GM19035 (cell line): Measurements from ENCODE around the gene TOX2.

ENCODE experiments used
- ATAC-seq: cut with Tn5 transposase; IDR thresholded peaks from one replicate; pipeline ENCODE4 v1.9.1; 2021; ENCODE audit not compliant: unreplicated experiment

The TOX2 gene

DNA sequence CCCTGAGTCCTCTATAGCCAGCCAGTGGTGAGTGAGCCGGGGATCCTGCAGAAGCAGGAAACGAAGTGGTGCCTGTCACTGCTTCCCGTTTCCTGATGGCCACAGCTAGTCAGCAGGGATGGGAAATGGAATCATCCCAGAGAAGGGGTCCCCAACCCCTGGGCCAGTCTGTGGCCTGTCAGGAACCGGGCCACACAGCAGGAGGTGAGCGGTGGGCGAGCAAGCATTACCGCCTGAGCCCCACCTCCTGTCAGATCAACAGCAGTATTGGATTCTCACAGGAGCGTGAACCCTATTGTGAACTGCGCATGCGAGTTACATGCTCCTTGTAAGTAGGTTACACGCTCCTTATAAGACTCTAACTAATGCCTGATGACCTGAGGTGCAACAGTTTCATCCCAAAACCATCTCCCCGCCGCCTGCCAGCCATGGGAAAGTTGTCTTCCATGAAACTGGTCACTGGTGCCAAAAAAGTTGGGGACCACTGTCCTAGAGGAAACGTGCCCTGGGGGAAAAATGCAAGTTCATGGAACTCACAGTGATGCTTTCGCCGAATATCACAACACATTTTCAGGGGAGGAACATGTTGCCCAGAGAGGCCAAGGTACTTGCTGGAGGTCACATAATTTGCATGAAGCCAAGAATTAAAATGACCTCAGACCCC, 158.5 kb downstream of the TOX2 start:
- no peak for ATAC-seq

DNA sequence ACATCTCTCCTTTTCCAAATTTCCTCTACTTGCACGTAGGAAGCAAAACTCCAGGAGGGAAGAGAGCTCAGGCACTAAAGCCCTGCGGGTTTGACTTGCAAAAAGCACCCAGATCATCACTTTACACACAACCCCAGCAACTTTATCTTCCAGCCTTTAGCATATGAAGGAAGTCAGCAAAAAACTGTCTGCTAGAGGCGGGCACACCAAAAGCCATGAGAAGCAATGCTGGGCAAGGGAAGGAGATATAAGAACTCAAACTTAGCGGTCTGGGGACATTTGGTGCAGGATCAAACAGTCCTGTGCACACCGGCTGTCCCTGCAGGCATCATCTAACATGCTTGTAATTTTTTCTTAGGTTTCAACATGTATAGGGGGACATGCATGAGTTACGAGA, 159.0 kb downstream of the TOX2 start:
- no peak for ATAC-seq

DNA sequence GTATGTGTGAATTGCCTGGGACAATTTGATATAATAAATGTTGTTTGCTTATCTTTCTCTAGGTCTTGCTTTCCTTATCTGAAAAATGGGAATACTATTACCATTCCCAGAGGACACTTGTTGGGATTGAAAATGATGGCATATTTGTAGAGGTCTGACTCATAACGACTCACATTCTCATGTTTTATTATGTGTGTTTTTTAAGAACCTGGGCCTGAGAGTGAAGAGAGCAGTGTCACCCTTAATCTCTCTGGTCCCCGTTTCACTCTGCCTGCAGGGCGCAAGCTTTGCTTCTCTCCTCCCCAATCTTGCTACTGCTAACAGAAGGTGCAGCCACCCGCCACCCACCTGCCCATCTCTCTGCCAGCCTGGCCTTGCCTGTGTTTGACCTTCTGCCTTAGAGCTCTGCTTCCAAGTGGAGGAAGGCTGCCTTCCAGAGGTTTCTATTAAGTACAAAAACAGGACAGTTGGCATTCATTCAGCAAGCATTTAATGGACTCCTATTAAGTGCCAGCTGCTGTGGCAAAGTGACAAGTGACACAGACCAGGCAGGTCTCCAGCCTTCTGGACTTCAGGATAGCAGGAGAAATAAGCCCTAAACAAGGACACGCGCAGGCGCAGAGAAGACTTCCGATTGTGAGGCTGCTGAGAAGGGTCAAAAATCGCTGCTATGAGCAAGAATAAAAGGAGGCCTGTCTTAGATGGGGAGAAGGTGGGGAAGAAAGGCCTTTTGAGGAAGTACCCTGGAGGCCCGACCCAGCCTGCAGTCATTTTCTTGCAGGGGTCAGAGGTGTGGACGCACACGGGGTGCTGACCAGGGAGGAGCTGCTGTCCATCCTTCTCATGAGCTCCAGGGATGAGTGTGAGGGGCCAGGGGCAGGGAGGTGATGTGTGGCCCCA, 159.8 kb downstream of the TOX2 start:
- no peak for ATAC-seq

DNA sequence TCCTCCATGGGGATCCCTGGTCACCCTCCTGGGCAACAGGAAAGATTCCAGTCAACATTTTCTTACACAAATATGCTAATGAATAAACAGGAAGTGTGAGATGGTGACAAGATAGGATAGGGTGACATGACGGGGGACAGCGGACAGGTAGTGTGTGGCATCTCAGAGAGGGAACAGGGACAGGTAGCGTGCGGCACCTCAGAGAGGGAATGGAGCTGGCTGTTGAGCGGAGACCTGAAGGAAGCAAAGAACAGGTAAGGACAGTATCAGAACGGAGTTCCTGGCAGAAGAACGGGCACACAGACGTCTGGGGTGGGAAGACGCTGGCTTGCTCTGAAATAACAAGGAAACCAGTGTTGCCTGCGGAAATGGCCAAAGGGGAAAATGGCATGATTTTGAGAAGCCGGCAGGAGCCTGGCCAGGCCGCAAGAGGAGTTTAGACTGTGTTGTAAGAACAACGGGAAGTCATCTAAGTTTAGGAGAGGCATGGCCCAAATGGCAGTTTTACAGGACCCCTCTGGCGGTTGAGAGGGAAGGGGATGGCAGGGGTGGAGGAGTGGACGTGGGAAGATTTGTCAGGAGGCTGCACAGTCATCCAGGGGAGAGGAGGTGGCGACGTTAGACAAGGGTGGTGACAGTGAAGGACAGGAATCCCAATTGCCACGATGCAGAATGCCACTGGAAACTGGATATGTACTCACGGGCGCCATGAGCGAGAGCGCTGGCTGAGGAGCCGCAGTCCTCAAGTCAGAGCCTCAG, 160.7 kb downstream of the TOX2 start:
- ATAC-seq: no peak

- no peak for ATAC-seq
Measured at GRCh38 chr20:44075950-44076232, 161.2 kb downstream of the TOX2 start.

DNA sequence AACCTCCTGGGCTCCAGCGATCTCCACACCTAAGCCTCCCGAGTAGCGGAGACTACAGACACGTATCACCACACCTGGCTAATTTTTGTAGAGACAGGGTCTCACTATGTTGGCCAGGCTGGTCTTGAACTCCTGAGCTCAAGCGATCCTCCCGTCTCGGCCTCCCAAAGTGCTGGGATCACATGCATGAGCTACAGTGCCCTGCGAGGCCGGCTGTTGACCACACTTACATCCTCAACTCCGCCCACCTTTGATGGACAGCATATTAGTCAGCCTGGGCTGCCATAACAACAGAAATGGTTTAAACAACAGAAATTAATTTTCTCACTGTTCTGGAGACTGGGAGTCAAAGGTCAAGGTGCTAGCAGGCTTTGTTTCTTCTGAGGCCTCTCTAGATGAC, 164.6 kb downstream of the TOX2 start:
- ATAC-seq: no peak

GRCh38 chr20:44080064-44080463, 165.4 kb downstream of the TOX2 start:
- ATAC-seq: no peak

GRCh38 chr20:44080646-44081267, 166.1 kb downstream of the TOX2 start:
- ATAC-seq: no peak

- no peak for ATAC-seq
Measured at GRCh38 chr20:44081476-44081875, 166.8 kb downstream of the TOX2 start.

GRCh38 chr20:44081888-44082287, 167.2 kb downstream of the TOX2 start:
- ATAC-seq: no peak

DNA sequence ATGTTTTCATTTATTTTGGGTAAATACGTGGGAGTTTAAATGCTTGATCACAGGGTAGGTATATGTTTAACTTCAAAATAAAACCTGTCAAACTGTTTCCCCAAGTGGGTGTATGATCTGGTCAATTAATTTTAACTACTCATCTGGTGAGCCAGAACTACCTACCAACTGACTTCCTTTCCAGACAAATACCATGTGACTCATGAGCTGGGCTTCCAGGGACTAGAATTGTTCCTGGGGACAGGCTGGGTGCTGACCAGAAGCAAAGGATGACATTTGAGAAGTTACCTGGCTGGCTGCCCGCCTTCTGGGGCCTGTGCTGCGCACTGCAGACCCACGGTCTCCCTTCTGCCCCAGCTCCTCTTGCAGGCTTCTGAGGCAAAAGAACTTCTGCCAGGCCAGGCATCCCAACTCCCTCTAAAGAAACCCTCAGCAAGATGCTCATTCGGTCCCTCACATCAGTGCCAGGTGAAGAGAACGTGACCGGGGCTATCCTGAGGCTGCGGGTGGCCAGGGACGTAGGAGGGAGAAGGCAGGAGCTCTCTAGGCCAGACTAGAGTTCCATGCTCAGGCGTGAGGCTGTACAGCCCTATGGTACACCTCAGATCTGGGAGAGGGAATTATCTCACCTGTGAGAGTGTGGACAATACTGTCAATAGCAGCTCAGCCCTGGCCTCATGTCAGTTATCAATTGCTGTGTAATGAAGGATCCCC, 168.7 kb downstream of the TOX2 start:
- ATAC-seq: no peak

- ATAC-seq: no peak
Measured at GRCh38 chr20:44084439-44084838, 169.8 kb downstream of the TOX2 start.

DNA sequence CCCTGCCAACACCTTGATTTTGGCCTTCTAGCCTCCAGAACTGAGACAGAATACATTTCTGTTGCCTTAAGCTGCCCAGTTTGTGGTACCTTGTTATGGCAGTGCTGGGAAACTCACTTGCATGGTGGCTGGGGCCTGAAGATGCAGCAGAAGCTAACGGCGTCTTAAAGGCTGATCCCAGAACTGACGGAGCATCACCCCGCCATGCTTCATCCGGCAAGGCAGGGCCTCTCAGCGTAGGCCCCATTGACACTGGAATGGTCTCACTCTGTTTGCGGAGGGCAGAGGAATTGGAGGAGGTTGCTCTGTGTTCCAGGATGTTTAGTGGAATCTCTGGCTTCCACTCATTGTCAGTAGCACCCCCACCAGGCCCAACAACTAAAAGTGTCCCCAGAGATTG, 170.2 kb downstream of the TOX2 start:
- ATAC-seq: no peak

- ATAC-seq: no peak
Measured at GRCh38 chr20:44085616-44086434, 171.2 kb downstream of the TOX2 start.

- ATAC-seq: no peak
Measured at GRCh38 chr20:44087051-44087856, 172.6 kb downstream of the TOX2 start.

GRCh38 chr20:44087857-44088120, 173.1 kb downstream of the TOX2 start:
- no peak for ATAC-seq

DNA sequence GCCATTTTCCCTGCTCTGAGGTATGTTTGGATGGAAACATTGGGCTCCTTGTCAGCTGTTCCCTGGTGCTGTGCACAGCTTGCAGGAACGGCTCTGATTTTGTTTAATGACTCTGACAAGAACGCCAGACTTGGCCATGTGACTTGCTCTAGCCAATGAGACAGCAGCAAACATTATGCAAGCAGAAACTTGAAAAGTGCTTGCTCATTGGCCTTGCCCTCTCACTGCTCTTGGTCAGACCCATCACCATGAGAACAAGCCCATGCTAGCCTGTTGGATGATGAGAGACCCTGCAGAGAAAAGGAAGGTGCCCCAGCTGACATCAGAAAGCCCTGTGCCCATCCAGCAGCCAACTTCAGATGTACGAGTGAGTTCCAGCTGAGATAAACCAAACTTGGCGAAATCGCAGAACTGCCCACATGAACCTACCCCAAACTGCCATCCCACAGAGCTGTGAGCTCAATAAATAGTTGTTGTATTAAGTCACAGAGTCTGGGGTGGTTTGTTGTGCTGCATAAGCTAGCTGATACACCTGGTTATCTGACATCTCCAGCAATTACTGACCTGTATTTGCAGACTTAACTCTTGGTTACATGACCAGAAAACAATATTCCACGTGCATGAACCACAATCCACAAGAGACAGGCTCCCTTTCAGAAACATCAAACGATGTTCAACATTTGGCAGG, 175.5 kb downstream of the TOX2 start:
- no peak for ATAC-seq

DNA sequence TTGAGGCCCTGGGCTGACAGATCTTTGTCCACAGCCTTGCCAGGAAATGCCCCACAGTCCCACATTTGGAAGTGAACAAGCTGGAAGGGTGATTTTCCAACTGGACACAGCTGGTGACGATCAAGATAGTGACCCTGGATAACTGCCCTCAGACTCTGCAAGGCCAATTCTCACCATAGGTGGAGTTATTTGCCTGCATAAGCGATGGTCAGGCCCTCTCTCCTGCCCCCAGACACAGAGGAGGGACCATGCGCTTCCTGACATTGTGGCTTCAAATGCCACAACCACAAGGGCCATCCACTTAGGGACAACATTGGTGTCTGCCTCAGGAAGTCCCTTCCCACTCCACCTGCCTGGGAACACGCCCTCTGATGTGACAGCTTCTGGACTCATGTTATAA, 176.4 kb downstream of the TOX2 start:
- no peak for ATAC-seq
